Endothelial cell (in vitro differentiated cells): ENCODE data around the gene AK9. TPM values are rescaled to one million over a fixed set of nuclear protein-coding genes. Genes with fewer than 3 reads are reported as not detected.

Source experiments
- DNase-seq: peaks from one replicate; pipeline ENCODE4 v3.0.0; 2021; ENCODE audit warnings: low spot score
- H3K27ac Mint-ChIP-seq: one replicate; pipeline ENCODE4 v1.8.0; 2021; ENCODE audit warnings: mixed read lengths, inconsistent platforms; ENCODE audit not compliant: unreplicated experiment
- H3K27me3 Mint-ChIP-seq: one replicate; pipeline ENCODE4 v1.8.0; 2021; ENCODE audit warnings: mild to moderate bottlenecking, moderate library complexity, mixed read lengths, inconsistent platforms; ENCODE audit not compliant: unreplicated experiment
- H3K36me3 Mint-ChIP-seq: one replicate; pipeline ENCODE4 v1.8.0; 2021; ENCODE audit warnings: mild to moderate bottlenecking, low read depth, mixed read lengths, inconsistent platforms; ENCODE audit not compliant: unreplicated experiment
- H3K4me1 Mint-ChIP-seq: one replicate; pipeline ENCODE4 v1.8.0; 2021; ENCODE audit warnings: mild to moderate bottlenecking, mixed read lengths, inconsistent platforms; ENCODE audit not compliant: unreplicated experiment
- H3K4me3 Mint-ChIP-seq: one replicate; pipeline ENCODE4 v1.8.0; 2021; ENCODE audit warnings: mild to moderate bottlenecking, mixed read lengths, inconsistent platforms; ENCODE audit not compliant: unreplicated experiment
- H3K9me3 Mint-ChIP-seq: one replicate; pipeline ENCODE4 v1.8.0; 2021; ENCODE audit warnings: mixed read lengths, inconsistent platforms; ENCODE audit not compliant: unreplicated experiment
- CTCF ChIP-seq: fragments of 200-600 bp; sonication (generic); IDR thresholded peaks from one replicate; pipeline ENCODE4 v1.5.0; 2021; ENCODE audit warnings: antibody characterized with exemption; ENCODE audit not compliant: unreplicated experiment
- total RNA-seq: library from RNA; stranded (reverse); fragmentation: NEBNext Ultra II Directional; extraction: Animal tissue kit (Norgen Biotek cat#: 25700); gene quantifications from one replicate; pipeline ENCODE4 v1.2.1, GENCODE V29; 2021; ENCODE audit not compliant: unreplicated experiment

Gene AK9
- total RNA-seq, 1 donor from 2014 or later, result 3.5 TPM

GRCh38 chr6:109660526-109661320 lies 30.3 kb downstream of the AK9 start:
- DNase-seq, result no peak
- no peak for TF ChIP-seq CTCF
- no peak overlapping the region for H3K4me3 Mint-ChIP-seq
- no peaks in the 10 kb centered on the region for H3K9me3 Mint-ChIP-seq
- H3K27ac Mint-ChIP-seq, result no peak overlapping the region
- no peaks in the 10 kb centered on the region for H3K4me1 Mint-ChIP-seq
- H3K36me3 Mint-ChIP-seq, result no peaks in the 10 kb centered on the region
- peaks cover 2% of the 10 kb centered on the region for H3K27me3 Mint-ChIP-seq

- Mint-ChIP-seq H3K4me1 (no peaks in the 10 kb centered on the region), H3K27me3 (no peaks in the 10 kb centered on the region), H3K9me3 (no peaks in the 10 kb centered on the region), H3K4me3 (no peak overlapping the region), H3K27ac (no peak overlapping the region), H3K36me3 (no peaks in the 10 kb centered on the region)
- TF ChIP-seq CTCF, result no peak
- DNase-seq, result no peak
Measured at GRCh38 chr6:109655761-109656262, 35.2 kb downstream of the AK9 start.

GRCh38 chr6:109653264-109653663 lies 37.7 kb downstream of the AK9 start:
- no peak for DNase-seq
- TF ChIP-seq CTCF, result no peak
- Mint-ChIP-seq H3K4me3 (no peak overlapping the region), H3K36me3 (no peaks in the 10 kb centered on the region), H3K4me1 (no peaks in the 10 kb centered on the region), H3K27ac (no peak overlapping the region), H3K9me3 (no peaks in the 10 kb centered on the region), H3K27me3 (no peaks in the 10 kb centered on the region)

- TF ChIP-seq CTCF, result no peak
- Mint-ChIP-seq H3K36me3 (peaks cover 7% of the 10 kb centered on the region), H3K4me3 (no peak overlapping the region), H3K4me1 (no peaks in the 10 kb centered on the region), H3K27ac (no peak overlapping the region), H3K9me3 (no peaks in the 10 kb centered on the region), H3K27me3 (peaks cover 3% of the 10 kb centered on the region)
- DNase-seq, result no peak
Measured at GRCh38 chr6:109644131-109644530, 46.9 kb downstream of the AK9 start.

GRCh38 chr6:109632405-109632804 lies 58.6 kb downstream of the AK9 start:
- Mint-ChIP-seq H3K27me3 (peaks cover 1% of the 10 kb centered on the region), H3K4me3 (no peak overlapping the region), H3K4me1 (no peaks in the 10 kb centered on the region), H3K36me3 (no peaks in the 10 kb centered on the region), H3K9me3 (no peaks in the 10 kb centered on the region), H3K27ac (no peak overlapping the region)
- DNase-seq, result no peak
- no peak for TF ChIP-seq CTCF
